Stimulated activated CD4-positive, alpha-beta T cell treated with anti-CD3 and anti-CD28 coated beads, Interleukin-12 subunit alpha, Interleukin-12 subunit beta, amount 100 ng/mL, for 24 hours (primary cell): ENCODE results near the gene CHID1.

Source experiments
- DNase-seq, 2 experiments: peaks; one replicate each; pipeline ENCODE4 v3.0.0-alpha.2; 2020; ENCODE audit warnings: low read depth in 2 of 2

CHID1 gene

DNA sequence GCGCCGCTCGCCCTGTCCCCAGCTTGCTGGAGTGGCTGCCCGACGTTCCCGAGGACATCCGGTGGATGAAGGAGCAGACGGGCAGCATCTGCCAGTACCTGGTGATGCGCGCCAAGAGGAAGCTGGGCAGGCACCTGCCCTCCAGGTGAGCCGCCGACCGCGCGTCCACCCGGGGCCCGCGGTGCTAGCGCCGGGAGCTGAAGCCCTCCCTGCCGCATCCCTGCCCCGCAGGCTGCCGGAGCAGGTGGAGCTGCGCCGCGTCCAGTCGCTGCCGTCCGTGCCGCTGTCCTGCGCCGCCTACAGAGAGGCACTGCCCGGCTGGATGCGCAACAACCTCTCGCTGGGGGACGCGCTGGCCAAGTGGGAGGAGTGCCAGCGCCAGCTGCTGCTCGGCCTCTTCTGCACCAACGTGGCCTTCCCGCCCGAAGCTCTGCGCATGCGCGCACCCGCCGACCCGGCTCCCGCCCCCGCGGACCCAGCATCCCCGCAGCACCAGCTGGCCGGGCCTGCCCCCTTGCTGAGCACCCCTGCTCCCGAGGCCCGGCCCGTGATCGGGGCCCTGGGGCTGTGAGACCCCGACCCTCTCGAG is 86.2 kb downstream of the CHID1 start:
- no peak for DNase-seq

DNA sequence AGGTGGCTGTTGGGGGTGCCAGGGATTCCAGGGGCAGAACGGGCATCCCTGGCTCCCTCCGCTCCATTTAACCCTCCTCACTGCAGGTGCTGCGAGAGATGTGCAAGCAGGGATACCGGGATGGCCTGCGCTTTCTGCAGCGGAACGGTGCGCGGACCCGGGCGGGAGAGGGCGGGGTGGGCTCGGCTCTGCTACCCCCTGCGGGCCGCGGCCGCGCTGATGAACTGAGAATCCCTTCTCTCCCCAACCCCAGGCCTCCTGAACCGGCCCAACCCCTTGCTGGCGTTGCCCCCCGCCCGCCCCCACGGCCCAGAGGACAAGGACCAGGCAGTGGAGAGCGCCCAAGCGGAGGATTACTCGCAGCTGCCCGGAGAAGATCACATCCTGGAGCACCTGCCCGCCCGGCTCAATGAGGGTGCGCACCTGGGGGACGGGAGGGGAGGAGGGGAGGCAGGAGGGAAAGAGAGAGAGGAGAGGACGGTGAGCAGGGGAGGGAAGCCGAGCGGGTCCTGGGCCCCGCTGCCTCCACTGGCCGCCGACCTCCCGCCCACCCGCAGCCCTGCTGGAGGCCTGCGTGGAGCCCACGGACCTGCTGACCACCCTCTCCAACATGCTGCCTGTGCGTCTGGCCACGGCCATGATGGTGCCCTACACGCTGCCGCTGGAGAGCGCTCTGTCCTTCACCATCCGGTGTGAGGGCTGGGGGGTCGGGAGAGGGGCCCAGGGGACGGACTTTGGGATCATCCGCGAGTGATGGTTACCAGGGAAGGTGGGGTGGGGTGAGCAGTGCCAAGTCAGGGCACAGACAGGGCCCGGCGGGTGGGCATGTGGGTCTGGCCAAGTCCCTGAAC is 86.9 kb downstream of the CHID1 start:
- no peak for DNase-seq

DNA sequence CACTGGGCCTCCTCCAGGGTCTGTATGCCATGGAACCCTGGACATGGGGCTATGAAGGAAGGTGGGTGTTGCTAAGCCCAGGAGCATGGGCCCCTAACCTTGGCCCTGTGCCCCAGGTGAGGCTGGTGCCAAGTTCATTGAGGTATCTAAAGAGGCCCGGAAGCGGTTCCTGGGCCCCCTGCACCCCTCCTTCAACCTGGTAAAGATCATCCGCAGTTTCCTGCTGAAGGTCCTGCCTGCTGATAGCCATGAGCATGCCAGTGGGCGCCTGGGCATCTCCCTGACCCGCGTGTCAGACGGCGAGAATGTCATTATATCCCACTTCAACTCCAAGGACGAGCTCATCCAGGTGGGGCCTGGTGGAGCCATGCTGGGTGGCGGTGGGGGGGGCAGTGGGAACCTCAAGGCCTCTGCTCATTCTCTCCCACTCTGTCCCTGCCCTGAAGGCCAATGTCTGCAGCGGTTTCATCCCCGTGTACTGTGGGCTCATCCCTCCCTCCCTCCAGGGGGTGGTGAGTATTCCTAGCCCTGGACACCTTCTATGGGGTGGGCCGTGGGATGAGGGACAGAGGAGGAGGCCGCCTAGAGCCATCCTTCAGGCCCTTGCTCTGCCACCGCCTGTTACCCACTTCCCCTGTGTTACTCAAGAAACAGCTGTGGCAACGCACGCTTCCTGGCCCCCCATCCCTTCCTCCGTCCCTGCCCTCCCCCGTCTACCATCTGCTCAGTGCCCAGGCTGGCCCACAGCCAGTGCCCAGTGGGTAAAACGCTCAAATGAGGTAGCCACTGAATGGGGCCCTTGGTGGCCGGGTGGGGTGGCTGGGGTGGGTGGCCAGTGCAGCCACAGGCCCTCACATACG is 88.9 kb downstream of the CHID1 start:
- no peak for DNase-seq

DNA sequence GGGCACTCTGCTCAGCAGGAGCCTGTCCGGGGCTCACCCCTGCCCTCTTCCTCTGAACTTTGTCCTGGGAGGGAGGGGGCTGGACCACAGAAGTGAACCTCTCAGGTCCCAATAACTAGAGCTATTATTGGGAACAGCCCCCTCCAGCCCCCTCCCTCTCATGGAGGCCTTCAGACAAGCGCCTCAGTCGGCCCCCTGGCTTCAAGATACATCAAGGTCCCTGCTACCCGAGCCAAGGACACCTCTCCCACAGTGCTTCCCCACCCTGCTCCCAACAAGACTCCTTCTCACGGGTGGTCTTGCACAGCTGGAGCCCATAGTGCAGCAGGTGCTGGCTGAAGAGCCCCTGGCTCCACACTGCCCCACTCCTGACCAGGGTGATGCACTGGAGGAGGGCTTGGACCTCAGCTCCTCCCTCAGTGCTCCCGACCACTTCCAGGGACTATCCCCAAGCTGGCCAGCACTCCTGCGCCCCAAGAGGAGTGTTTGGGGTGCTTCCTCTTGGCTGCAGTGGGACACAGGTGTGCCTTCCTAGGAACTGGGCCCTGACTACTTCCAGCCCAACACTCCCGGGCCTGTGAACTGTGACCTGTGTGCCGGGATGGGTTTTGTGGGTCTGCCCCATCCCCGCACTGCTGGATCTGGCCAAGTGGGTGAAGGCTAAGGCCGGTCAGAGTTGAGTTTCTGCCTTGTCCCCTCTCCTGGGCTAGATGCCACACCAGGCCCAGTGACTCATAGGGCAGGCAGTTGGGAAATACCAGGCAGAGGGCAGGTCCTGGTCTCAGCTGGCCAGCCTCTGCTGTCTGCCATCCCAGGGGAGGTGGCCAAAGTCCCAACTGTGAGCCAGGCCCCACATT is 89.7 kb downstream of the CHID1 start:
- DNase-seq = no peak

DNA sequence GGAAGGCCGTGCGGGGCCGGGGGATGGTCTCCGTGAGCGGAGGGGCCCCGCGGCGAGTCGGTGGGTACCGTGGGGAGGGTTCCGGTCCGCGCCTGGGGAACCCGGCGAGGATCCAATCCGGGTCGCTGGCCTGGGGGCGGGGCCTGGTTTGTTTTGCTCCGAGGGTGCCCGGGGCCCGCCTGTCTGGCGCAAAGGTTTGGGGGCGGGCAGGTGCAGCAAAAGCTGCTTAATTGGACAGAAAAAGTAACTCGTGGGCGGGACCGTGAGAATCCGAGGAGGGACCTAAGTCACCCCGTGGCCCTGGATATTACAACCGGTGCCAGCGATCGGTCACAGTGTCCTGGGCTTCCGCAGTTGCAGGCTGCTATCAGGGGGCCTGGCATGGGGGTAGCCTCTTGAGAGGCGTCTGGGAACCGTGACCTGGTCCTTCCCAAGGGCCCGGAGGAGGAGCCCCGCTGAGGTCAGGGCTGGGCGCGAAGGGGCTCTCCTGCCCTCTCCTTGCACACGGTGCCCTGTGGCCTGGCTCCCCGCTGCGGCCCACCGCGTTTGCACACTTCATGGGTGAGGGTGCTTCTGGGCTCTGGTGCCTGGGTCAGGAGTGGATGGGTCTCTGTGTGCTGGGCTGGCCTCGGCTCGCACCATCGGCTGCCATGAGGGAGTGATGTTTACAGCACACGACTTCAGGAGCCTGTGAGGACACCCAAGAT is 90.5 kb downstream of the CHID1 start:
- DNase-seq = peak; percentile 78 to 91

DNA sequence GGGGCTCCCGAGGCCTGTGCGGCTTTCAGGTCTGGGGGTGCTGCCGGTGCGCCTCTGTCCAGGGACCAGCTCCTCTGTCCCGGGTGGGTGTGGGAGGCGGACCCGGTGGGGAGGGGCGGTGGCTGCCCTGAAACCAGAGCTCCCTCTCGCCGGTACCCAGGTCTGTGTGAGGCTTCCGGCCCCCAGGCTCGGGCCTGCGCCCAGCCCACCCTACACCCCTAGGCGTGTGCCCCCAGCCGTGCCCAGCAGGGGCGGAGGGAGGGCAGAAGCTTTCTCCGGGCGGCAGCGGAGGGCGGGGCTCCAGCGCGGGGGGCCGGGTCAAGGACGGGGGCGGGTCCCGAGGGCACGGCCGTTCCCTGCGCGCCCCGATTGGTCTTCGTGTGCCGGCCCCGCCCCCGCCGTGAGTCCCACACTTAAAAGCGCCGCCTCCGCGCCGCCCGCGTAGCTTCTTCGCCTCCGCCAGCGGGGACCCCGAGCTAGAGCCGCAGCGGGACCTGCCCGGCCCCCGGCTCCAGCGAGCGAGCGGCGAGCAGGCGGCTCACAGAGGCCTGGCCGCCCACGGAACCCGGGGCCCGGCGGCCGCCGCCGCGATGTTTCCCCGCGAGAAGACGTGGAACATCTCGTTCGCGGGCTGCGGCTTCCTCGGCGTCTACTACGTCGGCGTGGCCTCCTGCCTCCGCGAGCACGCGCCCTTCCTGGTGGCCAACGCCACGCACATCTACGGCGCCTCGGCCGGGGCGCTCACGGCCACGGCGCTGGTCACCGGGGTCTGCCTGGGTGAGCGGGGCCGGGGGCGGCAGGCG is 91.3 kb downstream of the CHID1 start:
- peak; percentile 73 to 90 for DNase-seq

DNA sequence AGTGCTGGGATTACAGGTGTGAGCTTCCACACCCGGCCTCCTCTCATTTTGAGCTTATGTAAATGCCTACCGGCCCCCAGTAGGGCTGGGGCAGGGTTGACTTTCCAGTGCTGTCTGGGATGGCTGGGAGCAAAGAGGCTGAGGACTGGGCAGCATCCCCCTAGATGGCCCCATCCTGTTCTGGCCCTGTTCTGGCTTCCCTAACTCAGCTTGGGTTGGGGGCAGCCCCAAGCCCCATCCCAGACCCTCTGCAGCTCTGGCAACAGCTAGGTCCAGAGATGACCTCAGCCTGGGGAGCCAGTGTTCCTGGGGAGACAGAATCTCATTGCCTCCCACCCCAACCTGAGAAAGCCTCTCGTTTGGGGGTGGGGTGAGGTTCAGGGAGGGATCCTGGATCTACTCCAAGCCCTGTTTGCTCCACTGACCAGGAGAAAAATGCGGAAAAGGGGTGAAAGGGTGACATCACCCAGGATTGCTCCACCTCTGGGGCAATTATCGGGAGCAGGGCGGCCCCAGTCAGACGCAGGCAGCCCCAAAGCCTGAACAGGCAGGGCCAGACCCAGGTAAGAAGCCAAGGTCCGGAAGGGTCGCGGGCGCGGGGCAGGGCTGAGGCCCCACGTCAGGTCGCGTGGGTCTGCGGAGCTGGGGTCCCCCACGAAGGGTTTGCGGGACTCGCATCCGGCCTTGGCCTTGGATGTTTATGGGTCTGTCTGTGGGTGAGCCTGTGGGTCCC is 92.0 kb downstream of the CHID1 start, which contains the start of gene PNPLA2:
PNPLA2 (plus strand) TSS at position 519 of the 733 bp plus-strand sequence. CDS start 805 bp downstream, outside the sequence.
- DNase-seq = no peak
